GM12873 (cell line): ENCODE results near the gene ADGRV1.

Experiments
- CTCF ChIP-seq: IDR thresholded peaks from 2 replicates; pipeline ENCODE4 v1.5.1; 2012; ENCODE audit warnings: low read depth, mild to moderate bottlenecking, moderate library complexity, low read length, control low read depth; ENCODE audit not compliant: insufficient read depth; ENCODE audit errors: missing control alignments

Gene ADGRV1

GRCh38 chr5:91183743-91184142 lies 625.1 kb downstream of the ADGRV1 start:
- TF ChIP-seq CTCF = no peak

- TF ChIP-seq CTCF = no peak
Observed at GRCh38 chr5:91186101-91186500, 627.5 kb downstream of the ADGRV1 start.

- TF ChIP-seq CTCF = no peak
Observed at GRCh38 chr5:91187032-91187431, 628.4 kb downstream of the ADGRV1 start.

GRCh38 chr5:91188755-91189154 lies 630.2 kb downstream of the ADGRV1 start:
- no peak for TF ChIP-seq CTCF

GRCh38 chr5:91189480-91190313 lies 631.1 kb downstream of the ADGRV1 start:
- TF ChIP-seq CTCF = no peak

GRCh38 chr5:91190314-91190690 lies 631.7 kb downstream of the ADGRV1 start:
- TF ChIP-seq CTCF = no peak

GRCh38 chr5:91194824-91195381 lies 636.3 kb downstream of the ADGRV1 start:
- no peak for TF ChIP-seq CTCF
